HEK293 (cell line): ENCODE data around the gene CXCL8.
A peak's percentile ranks its signal among the peaks of the same experiment; 100 is the strongest.

Experiments
- GFI1B ChIP-seq: fragments of 450-650 bp; formaldehyde crosslinking; IDR thresholded peaks from 2 replicates; pipeline ENCODE4 v1.5.1; 2016; ENCODE audit warnings: missing biosample characterization, missing genetic modification characterization
- HOXD13 ChIP-seq: sonication (generic); formaldehyde crosslinking; IDR thresholded peaks from 2 replicates; pipeline ENCODE4 v1.8.0; 2022; ENCODE audit warnings: missing genetic modification reagents, borderline replicate concordance
- KLF1 ChIP-seq: fragments of 450-650 bp; formaldehyde crosslinking; IDR thresholded peaks from 2 replicates; pipeline ENCODE4 v1.5.1; 2016; ENCODE audit warnings: missing biosample characterization, missing genetic modification characterization
- MEIS1 ChIP-seq: sonication (generic); formaldehyde crosslinking; IDR thresholded peaks from 2 replicates; pipeline ENCODE4 v1.8.1; 2022; ENCODE audit warnings: missing genetic modification reagents, mild to moderate bottlenecking, borderline replicate concordance
- SP7 ChIP-seq: fragments of 450-650 bp; formaldehyde crosslinking; IDR thresholded peaks from 2 replicates; pipeline ENCODE4 v1.5.1; 2016; ENCODE audit warnings: missing biosample characterization, missing genetic modification characterization
- ZBTB17 ChIP-seq: fragments of 450-650 bp; formaldehyde crosslinking; IDR thresholded peaks from 2 replicates; pipeline ENCODE4 v1.5.1; 2016; ENCODE audit warnings: missing biosample characterization, missing genetic modification characterization
- ZEB2 ChIP-seq: fragments of 450-650 bp; formaldehyde crosslinking; IDR thresholded peaks from 2 replicates; pipeline ENCODE4 v1.5.1; 2016; ENCODE audit warnings: missing biosample characterization, missing genetic modification characterization
- ZNF169 ChIP-seq: fragments of 450-650 bp; formaldehyde crosslinking; IDR thresholded peaks from 2 replicates; pipeline ENCODE4 v1.5.1; 2016; ENCODE audit warnings: missing biosample characterization, missing genetic modification characterization
- ZNF416 ChIP-seq: fragments of 450-650 bp; formaldehyde crosslinking; IDR thresholded peaks from 2 replicates; pipeline ENCODE4 v1.5.1; 2016; ENCODE audit warnings: missing biosample characterization, missing genetic modification characterization
- ZNF514 ChIP-seq: fragments of 450-650 bp; formaldehyde crosslinking; IDR thresholded peaks from 2 replicates; pipeline ENCODE4 v1.5.1; 2016; ENCODE audit warnings: missing biosample characterization, missing genetic modification characterization
- ZNF521 ChIP-seq: fragments of 450-650 bp; formaldehyde crosslinking; IDR thresholded peaks from 2 replicates; pipeline ENCODE4 v1.5.1; 2017; ENCODE audit warnings: missing biosample characterization, mild to moderate bottlenecking, missing genetic modification characterization
- ZNF561 ChIP-seq: fragments of 450-650 bp; IDR thresholded peaks from 2 replicates; pipeline ENCODE4 v1.5.1; 2018; ENCODE audit warnings: missing biosample characterization, missing genetic modification characterization, borderline replicate concordance
- ZNF600 ChIP-seq: fragments of 450-650 bp; formaldehyde crosslinking; IDR thresholded peaks from 2 replicates; pipeline ENCODE4 v1.5.1; 2016; ENCODE audit warnings: missing biosample characterization, missing genetic modification characterization
- ZNF610 ChIP-seq: fragments of 450-650 bp; formaldehyde crosslinking; IDR thresholded peaks from 2 replicates; pipeline ENCODE4 v1.5.1; 2016; ENCODE audit warnings: missing biosample characterization, missing genetic modification characterization, borderline replicate concordance
- ZNF792 ChIP-seq: fragments of 450-650 bp; formaldehyde crosslinking; IDR thresholded peaks from 2 replicates; pipeline ENCODE4 v1.5.1; 2016; ENCODE audit warnings: missing biosample characterization, missing genetic modification characterization
- TF ChIP-seq, protein P1 (sequence below): fragments of 450-650 bp; formaldehyde crosslinking; IDR thresholded peaks from 2 replicates; pipeline ENCODE4 v1.5.1; 2017; ENCODE audit warnings: missing biosample characterization, missing genetic modification characterization
- TF ChIP-seq, protein P2 (sequence below): fragments of 450-650 bp; formaldehyde crosslinking; IDR thresholded peaks from 2 replicates; pipeline ENCODE4 v1.5.1; 2016; ENCODE audit warnings: missing biosample characterization, missing genetic modification characterization
- TF ChIP-seq, protein P3 (sequence below): fragments of 450-650 bp; formaldehyde crosslinking; IDR thresholded peaks from 2 replicates; pipeline ENCODE4 v1.5.1; 2016; ENCODE audit warnings: missing biosample characterization, missing genetic modification characterization
- TF ChIP-seq, protein P4 (sequence below): fragments of 450-650 bp; formaldehyde crosslinking; IDR thresholded peaks from 2 replicates; pipeline ENCODE4 v1.5.1; 2017; ENCODE audit warnings: missing biosample characterization, missing genetic modification characterization
- TF ChIP-seq, protein P5 (sequence below): fragments of 450-650 bp; formaldehyde crosslinking; IDR thresholded peaks from 2 replicates; pipeline ENCODE4 v1.5.1; 2016; ENCODE audit warnings: missing biosample characterization, missing genetic modification characterization, low read depth
- TF ChIP-seq, protein P6 (sequence below): fragments of 450-650 bp; formaldehyde crosslinking; IDR thresholded peaks from 2 replicates; pipeline ENCODE4 v1.5.1; 2016; ENCODE audit warnings: missing biosample characterization, missing genetic modification characterization
- TF ChIP-seq, protein P7 (sequence below): fragments of 450-650 bp; formaldehyde crosslinking; IDR thresholded peaks from 2 replicates; pipeline ENCODE4 v1.5.1; 2016; ENCODE audit warnings: missing biosample characterization, missing genetic modification characterization
- TF ChIP-seq, protein P8 (sequence below): fragments of 450-650 bp; formaldehyde crosslinking; IDR thresholded peaks from 2 replicates; pipeline ENCODE4 v1.5.1; 2016; ENCODE audit warnings: missing biosample characterization, missing genetic modification characterization

The CXCL8 gene

DNA sequence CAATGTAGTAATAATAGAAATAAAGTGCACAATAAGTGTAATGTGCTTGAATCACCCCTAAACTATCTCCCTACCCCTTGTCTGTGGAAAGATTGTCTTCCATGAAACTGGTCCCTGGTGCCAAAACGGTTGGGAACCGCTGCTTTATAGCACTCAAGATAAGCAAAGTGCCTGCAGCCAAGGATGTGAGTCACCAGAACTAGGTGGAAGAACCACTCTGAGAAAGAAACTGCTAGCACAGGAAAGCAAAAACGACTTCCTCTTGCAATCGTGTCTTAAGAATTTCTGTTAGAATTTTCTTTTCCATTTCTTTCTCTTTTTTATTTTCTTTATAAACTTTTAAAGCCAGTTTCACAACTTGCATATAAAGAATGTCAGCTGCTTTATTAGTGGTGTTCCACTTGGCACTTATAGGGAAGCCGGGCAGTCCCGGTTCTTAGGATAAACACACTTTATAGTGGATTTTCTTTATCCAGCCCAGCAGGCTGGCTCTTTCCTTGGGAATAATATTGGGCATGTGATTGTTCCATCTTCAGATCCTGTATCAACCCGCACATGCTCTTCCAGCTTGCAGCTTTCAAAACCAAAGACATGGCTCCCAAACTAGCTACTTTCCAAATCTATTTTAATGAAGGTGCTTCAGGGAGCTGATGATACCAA, 32.3 kb upstream of the CXCL8 start (continued):
- TF ChIP-seq, protein P1, sequence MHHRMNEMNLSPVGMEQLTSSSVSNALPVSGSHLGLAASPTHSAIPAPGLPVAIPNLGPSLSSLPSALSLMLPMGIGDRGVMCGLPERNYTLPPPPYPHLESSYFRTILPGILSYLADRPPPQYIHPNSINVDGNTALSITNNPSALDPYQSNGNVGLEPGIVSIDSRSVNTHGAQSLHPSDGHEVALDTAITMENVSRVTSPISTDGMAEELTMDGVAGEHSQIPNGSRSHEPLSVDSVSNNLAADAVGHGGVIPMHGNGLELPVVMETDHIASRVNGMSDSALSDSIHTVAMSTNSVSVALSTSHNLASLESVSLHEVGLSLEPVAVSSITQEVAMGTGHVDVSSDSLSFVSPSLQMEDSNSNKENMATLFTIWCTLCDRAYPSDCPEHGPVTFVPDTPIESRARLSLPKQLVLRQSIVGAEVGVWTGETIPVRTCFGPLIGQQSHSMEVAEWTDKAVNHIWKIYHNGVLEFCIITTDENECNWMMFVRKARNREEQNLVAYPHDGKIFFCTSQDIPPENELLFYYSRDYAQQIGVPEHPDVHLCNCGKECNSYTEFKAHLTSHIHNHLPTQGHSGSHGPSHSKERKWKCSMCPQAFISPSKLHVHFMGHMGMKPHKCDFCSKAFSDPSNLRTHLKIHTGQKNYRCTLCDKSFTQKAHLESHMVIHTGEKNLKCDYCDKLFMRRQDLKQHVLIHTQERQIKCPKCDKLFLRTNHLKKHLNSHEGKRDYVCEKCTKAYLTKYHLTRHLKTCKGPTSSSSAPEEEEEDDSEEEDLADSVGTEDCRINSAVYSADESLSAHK (tag by site-specific recombination): peak; percentile 82
- 0 out of 2 replicates have a peak, but pooled peaks have one; percentile 19 for TF ChIP-seq ZNF561 (tag by site-specific recombination)
- no peak for TF ChIP-seq MEIS1 (CRISPR knock-in tag)
- TF ChIP-seq, protein P2, sequence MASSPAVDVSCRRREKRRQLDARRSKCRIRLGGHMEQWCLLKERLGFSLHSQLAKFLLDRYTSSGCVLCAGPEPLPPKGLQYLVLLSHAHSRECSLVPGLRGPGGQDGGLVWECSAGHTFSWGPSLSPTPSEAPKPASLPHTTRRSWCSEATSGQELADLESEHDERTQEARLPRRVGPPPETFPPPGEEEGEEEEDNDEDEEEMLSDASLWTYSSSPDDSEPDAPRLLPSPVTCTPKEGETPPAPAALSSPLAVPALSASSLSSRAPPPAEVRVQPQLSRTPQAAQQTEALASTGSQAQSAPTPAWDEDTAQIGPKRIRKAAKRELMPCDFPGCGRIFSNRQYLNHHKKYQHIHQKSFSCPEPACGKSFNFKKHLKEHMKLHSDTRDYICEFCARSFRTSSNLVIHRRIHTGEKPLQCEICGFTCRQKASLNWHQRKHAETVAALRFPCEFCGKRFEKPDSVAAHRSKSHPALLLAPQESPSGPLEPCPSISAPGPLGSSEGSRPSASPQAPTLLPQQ (tag by site-specific recombination): no peak
- no peak for TF ChIP-seq ZEB2 (tag by site-specific recombination)
- TF ChIP-seq, protein P3, sequence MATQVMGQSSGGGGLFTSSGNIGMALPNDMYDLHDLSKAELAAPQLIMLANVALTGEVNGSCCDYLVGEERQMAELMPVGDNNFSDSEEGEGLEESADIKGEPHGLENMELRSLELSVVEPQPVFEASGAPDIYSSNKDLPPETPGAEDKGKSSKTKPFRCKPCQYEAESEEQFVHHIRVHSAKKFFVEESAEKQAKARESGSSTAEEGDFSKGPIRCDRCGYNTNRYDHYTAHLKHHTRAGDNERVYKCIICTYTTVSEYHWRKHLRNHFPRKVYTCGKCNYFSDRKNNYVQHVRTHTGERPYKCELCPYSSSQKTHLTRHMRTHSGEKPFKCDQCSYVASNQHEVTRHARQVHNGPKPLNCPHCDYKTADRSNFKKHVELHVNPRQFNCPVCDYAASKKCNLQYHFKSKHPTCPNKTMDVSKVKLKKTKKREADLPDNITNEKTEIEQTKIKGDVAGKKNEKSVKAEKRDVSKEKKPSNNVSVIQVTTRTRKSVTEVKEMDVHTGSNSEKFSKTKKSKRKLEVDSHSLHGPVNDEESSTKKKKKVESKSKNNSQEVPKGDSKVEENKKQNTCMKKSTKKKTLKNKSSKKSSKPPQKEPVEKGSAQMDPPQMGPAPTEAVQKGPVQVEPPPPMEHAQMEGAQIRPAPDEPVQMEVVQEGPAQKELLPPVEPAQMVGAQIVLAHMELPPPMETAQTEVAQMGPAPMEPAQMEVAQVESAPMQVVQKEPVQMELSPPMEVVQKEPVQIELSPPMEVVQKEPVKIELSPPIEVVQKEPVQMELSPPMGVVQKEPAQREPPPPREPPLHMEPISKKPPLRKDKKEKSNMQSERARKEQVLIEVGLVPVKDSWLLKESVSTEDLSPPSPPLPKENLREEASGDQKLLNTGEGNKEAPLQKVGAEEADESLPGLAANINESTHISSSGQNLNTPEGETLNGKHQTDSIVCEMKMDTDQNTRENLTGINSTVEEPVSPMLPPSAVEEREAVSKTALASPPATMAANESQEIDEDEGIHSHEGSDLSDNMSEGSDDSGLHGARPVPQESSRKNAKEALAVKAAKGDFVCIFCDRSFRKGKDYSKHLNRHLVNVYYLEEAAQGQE (tag by site-specific recombination): no peak
- TF ChIP-seq, protein P4, sequence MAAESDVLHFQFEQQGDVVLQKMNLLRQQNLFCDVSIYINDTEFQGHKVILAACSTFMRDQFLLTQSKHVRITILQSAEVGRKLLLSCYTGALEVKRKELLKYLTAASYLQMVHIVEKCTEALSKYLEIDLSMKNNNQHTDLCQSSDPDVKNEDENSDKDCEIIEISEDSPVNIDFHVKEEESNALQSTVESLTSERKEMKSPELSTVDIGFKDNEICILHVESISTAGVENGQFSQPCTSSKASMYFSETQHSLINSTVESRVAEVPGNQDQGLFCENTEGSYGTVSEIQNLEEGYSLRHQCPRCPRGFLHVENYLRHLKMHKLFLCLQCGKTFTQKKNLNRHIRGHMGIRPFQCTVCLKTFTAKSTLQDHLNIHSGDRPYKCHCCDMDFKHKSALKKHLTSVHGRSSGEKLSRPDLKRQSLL (tag by site-specific recombination): no peak
- TF ChIP-seq SP7: no peak
- no peak for TF ChIP-seq ZNF521 (tag by site-specific recombination)
- TF ChIP-seq, protein P5, sequence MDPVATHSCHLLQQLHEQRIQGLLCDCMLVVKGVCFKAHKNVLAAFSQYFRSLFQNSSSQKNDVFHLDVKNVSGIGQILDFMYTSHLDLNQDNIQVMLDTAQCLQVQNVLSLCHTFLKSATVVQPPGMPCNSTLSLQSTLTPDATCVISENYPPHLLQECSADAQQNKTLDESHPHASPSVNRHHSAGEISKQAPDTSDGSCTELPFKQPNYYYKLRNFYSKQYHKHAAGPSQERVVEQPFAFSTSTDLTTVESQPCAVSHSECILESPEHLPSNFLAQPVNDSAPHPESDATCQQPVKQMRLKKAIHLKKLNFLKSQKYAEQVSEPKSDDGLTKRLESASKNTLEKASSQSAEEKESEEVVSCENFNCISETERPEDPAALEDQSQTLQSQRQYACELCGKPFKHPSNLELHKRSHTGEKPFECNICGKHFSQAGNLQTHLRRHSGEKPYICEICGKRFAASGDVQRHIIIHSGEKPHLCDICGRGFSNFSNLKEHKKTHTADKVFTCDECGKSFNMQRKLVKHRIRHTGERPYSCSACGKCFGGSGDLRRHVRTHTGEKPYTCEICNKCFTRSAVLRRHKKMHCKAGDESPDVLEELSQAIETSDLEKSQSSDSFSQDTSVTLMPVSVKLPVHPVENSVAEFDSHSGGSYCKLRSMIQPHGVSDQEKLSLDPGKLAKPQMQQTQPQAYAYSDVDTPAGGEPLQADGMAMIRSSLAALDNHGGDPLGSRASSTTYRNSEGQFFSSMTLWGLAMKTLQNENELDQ (tag by site-specific recombination): no peak
- TF ChIP-seq ZNF514: no peak
- TF ChIP-seq ZNF169 (tag by site-specific recombination): no peak
- no peak for TF ChIP-seq HOXD13 (CRISPR knock-in tag)
- TF ChIP-seq KLF1 (tag by site-specific recombination): no peak
- TF ChIP-seq, protein P6, sequence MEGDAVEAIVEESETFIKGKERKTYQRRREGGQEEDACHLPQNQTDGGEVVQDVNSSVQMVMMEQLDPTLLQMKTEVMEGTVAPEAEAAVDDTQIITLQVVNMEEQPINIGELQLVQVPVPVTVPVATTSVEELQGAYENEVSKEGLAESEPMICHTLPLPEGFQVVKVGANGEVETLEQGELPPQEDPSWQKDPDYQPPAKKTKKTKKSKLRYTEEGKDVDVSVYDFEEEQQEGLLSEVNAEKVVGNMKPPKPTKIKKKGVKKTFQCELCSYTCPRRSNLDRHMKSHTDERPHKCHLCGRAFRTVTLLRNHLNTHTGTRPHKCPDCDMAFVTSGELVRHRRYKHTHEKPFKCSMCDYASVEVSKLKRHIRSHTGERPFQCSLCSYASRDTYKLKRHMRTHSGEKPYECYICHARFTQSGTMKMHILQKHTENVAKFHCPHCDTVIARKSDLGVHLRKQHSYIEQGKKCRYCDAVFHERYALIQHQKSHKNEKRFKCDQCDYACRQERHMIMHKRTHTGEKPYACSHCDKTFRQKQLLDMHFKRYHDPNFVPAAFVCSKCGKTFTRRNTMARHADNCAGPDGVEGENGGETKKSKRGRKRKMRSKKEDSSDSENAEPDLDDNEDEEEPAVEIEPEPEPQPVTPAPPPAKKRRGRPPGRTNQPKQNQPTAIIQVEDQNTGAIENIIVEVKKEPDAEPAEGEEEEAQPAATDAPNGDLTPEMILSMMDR (tag by site-specific recombination): no peak
- peak; percentile 63 for TF ChIP-seq ZNF600
- TF ChIP-seq ZBTB17: no peak
- TF ChIP-seq, protein P7, sequence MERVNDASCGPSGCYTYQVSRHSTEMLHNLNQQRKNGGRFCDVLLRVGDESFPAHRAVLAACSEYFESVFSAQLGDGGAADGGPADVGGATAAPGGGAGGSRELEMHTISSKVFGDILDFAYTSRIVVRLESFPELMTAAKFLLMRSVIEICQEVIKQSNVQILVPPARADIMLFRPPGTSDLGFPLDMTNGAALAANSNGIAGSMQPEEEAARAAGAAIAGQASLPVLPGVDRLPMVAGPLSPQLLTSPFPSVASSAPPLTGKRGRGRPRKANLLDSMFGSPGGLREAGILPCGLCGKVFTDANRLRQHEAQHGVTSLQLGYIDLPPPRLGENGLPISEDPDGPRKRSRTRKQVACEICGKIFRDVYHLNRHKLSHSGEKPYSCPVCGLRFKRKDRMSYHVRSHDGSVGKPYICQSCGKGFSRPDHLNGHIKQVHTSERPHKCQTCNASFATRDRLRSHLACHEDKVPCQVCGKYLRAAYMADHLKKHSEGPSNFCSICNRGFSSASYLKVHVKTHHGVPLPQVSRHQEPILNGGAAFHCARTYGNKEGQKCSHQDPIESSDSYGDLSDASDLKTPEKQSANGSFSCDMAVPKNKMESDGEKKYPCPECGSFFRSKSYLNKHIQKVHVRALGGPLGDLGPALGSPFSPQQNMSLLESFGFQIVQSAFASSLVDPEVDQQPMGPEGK: no peak
- TF ChIP-seq ZNF416 (tag by site-specific recombination): no peak
- no peak for TF ChIP-seq ZNF792 (tag by site-specific recombination)
- TF ChIP-seq, protein P8, sequence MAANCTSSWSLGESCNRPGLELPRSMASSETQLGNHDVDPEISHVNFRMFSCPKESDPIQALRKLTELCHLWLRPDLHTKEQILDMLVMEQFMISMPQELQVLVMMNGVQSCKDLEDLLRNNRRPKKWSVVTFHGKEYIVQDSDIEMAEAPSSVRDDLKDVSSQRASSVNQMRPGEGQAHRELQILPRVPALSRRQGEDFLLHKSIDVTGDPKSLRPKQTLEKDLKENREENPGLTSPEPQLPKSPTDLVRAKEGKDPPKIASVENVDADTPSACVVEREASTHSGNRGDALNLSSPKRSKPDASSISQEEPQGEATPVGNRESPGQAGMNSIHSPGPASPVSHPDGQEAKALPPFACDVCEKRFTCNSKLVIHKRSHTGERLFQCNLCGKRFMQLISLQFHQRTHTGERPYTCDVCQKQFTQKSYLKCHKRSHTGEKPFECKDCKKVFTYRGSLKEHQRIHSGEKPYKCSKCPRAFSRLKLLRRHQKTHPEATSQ (tag by site-specific recombination): no peak
- TF ChIP-seq ZNF610 (tag by site-specific recombination): no peak
- TF ChIP-seq GFI1B (tag by site-specific recombination): no peak
